Prostate gland (tissue), 2 donors: ENCODE data around the gene SAT2. TPM values are rescaled to one million over a fixed set of nuclear protein-coding genes. Genes with fewer than 3 reads are reported as not detected.

Source experiments
- DNase-seq: peaks from one replicate; pipeline ENCODE4 v3.0.0-alpha.2; 2019; ENCODE audit warnings: low spot score
- H3K27ac ChIP-seq, 2 donors: fragments of 200-600 bp; sonication (generic); 2 replicates each; pipeline ENCODE4 v1.5.1; 2017 to 2019
- H3K27me3 ChIP-seq: fragments of 200-600 bp; sonication (generic); replicated peaks from 2 replicates; pipeline ENCODE4 v1.5.1; 2019; ENCODE audit not compliant: insufficient read depth
- H3K36me3 ChIP-seq, 2 donors: fragments of 200-600 bp; sonication (generic); 1 replicate in 1 of 2; 2 replicates in 1 of 2; pipeline versions ENCODE4 v1.5.1 to v1.8.1; 2017 to 2019
- H3K4me1 ChIP-seq: fragments of 200-600 bp; sonication (generic); replicated peaks from 2 replicates; pipeline ENCODE4 v1.5.1; 2019
- H3K4me3 ChIP-seq, 2 donors: fragments of 200-600 bp; sonication (generic); 2 replicates each; pipeline ENCODE4 v1.5.1; 2017 to 2019
- H3K9me3 ChIP-seq: fragments of 200-600 bp; sonication (generic); 2 replicates; pipeline ENCODE4 v1.5.1; 2017
- POLR2A ChIP-seq: fragments of 450-650 bp; IDR thresholded peaks from one replicate; pipeline ENCODE4 v1.6.1; 2016; ENCODE audit warnings: antibody characterized with exemption, mild to moderate bottlenecking
- POLR2AphosphoS5 ChIP-seq: sonication (generic); formaldehyde crosslinking; IDR thresholded peaks from one replicate; pipeline ENCODE4 v1.6.1; 2017; ENCODE audit warnings: antibody characterized with exemption
- WGBS: methylation state at CpG from one replicate; pipeline ENCODE4 v1.1.5; 2018; 5-methylcytosine and 5-hydroxymethylcytosine counted together
- intact Hi-C: fragments of 100-400 bp; cut with DNase I; formaldehyde crosslinking; loops from one replicate; pipeline ENCODE4 v1.14.2; 2022
- total RNA-seq, 2 donors: library from RNA; depleted of rRNA; stranded (reverse); fragments of >200 nt; gene quantifications; one replicate each; pipeline ENCODE4 v1.1.0, GENCODE V29; 2016
- TF ChIP-seq, protein P1 (sequence below), 4 experiments: fragments of 200-600 bp in 2 of 4; fragments of 450-650 bp in 2 of 4; sonication (generic) in 2 of 4; IDR thresholded peaks; 1 replicate in 3 of 4; 2 replicates in 1 of 4; pipeline ENCODE4 v1.5.1; 2016 to 2019; ENCODE audit warnings: antibody characterized with exemption in 4 of 4, mild to moderate bottlenecking in 2 of 4, moderate library complexity in 2 of 4

The SAT2 gene
- total RNA-seq: 100 to 1,000 TPM in 1 of 2 donors, 10 to 100 TPM in 1; 83.3 to 139 TPM

DNA sequence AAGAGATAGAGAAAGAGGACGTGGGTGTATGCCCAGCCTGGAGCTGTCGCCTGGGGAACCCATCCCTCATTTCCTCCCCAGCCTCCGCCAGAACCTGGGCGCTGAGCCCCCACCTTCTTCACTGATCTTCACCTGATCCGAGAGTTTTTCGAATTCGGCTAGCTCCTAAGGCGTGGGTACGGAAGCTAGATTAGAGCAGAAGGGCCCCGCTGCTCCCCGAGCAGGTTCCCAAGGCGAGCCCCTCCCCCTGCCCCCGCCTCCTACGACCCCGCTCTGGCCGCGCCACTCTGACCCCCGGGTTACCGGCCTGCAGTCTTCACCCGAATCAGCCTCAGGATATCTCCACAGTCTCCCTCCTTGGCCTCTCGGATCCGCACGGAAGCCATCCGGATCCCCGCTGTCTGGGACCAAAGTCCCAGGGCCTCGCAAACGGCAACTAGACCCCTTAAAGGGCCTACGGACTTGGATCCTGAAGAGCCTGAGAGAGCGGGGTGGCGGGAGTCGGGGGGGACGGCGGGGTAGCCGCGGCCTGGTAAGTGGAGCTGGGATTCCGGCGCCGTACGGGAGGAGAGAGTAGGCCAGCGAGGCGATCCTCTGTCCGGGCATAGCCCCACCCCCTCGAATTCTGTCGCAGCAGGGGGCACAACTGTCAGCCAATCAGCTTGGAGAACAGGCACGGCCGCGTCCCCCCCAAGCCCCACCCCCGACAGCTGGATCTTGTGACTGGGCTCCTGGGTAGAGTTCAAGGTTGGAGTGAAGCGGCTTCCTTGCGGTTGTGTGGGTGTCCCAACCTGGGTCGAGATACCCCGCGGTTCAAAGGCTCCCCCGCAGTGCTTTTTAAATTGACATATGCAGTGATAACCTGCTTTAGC is at the start of gene SAT2:
SAT2 (minus strand) TSS at position 572 of the 872 bp plus-strand sequence; CDS start at position 386, 186 bp downstream.
- intact Hi-C loops: loop anchor here (5.0 kb wide), 1 partner anchor 60 kb away; the partner anchor contains the start of genes TP53 and WRAP53
- Histone ChIP-seq H3K9me3 (no peaks in the 10 kb centered on the region), H3K27me3 (no peaks in the 10 kb centered on the region), H3K36me3 (no peaks in the 10 kb centered on the region), H3K4me3 (peak within 1 kb of the TSS; percentile 87 to 94), H3K27ac (peak within 1 kb of the TSS; percentile 97 to 98), H3K4me1 (no peaks in the 10 kb centered on the region)
- TF ChIP-seq POLR2A (peak; percentile 88), POLR2AphosphoS5 (peak; percentile 82)
- TF ChIP-seq, protein P1, sequence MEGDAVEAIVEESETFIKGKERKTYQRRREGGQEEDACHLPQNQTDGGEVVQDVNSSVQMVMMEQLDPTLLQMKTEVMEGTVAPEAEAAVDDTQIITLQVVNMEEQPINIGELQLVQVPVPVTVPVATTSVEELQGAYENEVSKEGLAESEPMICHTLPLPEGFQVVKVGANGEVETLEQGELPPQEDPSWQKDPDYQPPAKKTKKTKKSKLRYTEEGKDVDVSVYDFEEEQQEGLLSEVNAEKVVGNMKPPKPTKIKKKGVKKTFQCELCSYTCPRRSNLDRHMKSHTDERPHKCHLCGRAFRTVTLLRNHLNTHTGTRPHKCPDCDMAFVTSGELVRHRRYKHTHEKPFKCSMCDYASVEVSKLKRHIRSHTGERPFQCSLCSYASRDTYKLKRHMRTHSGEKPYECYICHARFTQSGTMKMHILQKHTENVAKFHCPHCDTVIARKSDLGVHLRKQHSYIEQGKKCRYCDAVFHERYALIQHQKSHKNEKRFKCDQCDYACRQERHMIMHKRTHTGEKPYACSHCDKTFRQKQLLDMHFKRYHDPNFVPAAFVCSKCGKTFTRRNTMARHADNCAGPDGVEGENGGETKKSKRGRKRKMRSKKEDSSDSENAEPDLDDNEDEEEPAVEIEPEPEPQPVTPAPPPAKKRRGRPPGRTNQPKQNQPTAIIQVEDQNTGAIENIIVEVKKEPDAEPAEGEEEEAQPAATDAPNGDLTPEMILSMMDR (IDR thresholded peaks at IDR 0.05): no peak
- WGBS: 1% methylated on average over 54 of the region's 54 CpGs
- peak; percentile 94 for DNase-seq

DNA sequence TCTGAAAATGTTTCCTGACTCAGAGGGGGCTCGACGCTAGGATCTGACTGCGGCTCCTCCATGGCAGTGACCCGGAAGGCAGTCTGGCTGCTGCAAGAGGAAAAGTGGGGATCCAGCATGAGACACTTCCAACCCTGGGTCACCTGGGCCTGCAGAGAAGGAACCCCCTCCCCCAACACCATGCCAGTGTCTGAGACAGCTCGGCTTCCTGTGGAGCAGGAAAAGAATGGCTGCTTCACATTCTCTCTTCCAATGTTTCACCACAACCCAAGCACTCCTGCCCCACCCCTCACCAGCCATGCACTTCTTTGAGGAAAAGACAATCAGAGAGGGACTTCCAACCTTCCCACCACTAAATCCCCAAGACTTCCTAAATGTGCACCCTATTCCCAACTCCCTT is 48.9 kb upstream of the SAT2 start:
- H3K9me3 ChIP-seq: no peaks in the 10 kb centered on the region
- H3K27me3 ChIP-seq: no peaks in the 10 kb centered on the region
- DNase-seq: no peak
- no peak overlapping the region for H3K4me3 ChIP-seq
- peaks cover 6 to 27% of the 10 kb centered on the region in 2 donors for H3K36me3 ChIP-seq
- TF ChIP-seq POLR2A: no peak
- TF ChIP-seq, protein P1 (IDR thresholded peaks at IDR 0.05): no peak
- no peak for TF ChIP-seq POLR2AphosphoS5
- no peaks in the 10 kb centered on the region for H3K4me1 ChIP-seq
- intact Hi-C loops: no loop called here
- H3K27ac ChIP-seq: no peak overlapping the region
- 81% methylated on average over 5 of the region's 5 CpGs for WGBS

DNA sequence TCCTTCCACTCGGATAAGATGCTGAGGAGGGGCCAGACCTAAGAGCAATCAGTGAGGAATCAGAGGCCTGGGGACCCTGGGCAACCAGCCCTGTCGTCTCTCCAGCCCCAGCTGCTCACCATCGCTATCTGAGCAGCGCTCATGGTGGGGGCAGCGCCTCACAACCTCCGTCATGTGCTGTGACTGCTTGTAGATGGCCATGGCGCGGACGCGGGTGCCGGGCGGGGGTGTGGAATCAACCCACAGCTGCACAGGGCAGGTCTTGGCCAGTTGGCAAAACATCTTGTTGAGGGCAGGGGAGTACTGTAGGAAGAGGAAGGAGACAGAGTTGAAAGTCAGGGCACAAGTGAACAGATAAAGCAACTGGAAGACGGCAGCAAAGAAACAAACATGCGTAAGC is 47.3 kb upstream of the SAT2 start:
- Histone ChIP-seq H3K4me1 (no peaks in the 10 kb centered on the region), H3K27me3 (no peaks in the 10 kb centered on the region), H3K36me3 (peaks cover 9 to 33% of the 10 kb centered on the region in 2 donors), H3K4me3 (no peak overlapping the region), H3K27ac (no peak overlapping the region), H3K9me3 (no peaks in the 10 kb centered on the region)
- intact Hi-C loops: no loop called here
- no peak for DNase-seq
- TF ChIP-seq POLR2AphosphoS5 (no peak), POLR2A (no peak)
- TF ChIP-seq, protein P1 (IDR thresholded peaks at IDR 0.05): no peak
- WGBS: 90% methylated on average over 14 of the region's 14 CpGs

DNA sequence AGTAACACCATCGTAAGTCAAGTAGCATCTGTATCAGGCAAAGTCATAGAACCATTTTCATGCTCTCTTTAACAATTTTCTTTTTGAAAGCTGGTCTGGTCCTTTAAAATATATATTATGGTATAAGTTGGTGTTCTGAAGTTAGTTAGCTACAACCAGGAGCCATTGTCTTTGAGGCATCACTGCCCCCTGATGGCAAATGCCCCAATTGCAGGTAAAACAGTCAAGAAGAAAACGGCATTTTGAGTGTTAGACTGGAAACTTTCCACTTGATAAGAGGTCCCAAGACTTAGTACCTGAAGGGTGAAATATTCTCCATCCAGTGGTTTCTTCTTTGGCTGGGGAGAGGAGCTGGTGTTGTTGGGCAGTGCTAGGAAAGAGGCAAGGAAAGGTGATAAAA is 45.6 kb upstream of the SAT2 start:
- H3K4me1 ChIP-seq: no peaks in the 10 kb centered on the region
- H3K36me3 ChIP-seq: peaks cover 11 to 36% of the 10 kb centered on the region in 2 donors
- intact Hi-C loops: no loop called here
- WGBS: 87% methylated on average over 2 of the region's 2 CpGs
- no peak overlapping the region for H3K4me3 ChIP-seq
- TF ChIP-seq POLR2A (no peak), POLR2AphosphoS5 (no peak)
- TF ChIP-seq, protein P1 (IDR thresholded peaks at IDR 0.05): no peak
- no peaks in the 10 kb centered on the region for H3K27me3 ChIP-seq
- H3K9me3 ChIP-seq: no peaks in the 10 kb centered on the region
- DNase-seq: no peak
- no peak overlapping the region for H3K27ac ChIP-seq

DNA sequence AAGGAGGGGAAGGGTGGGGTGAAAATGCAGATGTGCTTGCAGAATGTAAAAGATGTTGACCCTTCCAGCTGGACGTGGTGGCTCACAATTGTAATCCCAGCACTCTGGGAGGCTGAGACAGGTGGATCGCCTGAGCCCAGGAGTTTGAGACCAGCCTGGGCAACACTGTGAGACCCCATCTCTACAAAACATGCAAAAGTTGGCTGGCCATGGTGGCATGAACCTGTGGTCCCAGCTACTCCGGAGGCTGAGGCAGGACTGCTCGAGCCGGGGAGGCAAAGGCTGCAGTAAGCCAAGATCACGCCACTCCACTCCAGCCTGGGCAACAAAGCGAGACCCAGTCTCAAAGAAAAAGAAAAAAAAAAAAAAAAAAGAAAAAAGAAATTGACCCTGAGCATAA is 40.9 kb upstream of the SAT2 start:
- Histone ChIP-seq H3K36me3 (peaks cover 5 to 20% of the 10 kb centered on the region in 2 donors), H3K9me3 (no peaks in the 10 kb centered on the region), H3K4me1 (no peaks in the 10 kb centered on the region), H3K4me3 (no peak overlapping the region), H3K27ac (no peak overlapping the region), H3K27me3 (no peaks in the 10 kb centered on the region)
- 91% methylated on average over 7 of the region's 7 CpGs for WGBS
- DNase-seq: no peak
- intact Hi-C loops: no loop called here
- TF ChIP-seq POLR2AphosphoS5: no peak
- no peak for TF ChIP-seq POLR2A
